ENCODE data around the gene ST7.
A peak's percentile ranks its signal among the peaks of the same experiment; 100 is the strongest.

ST7 gene

GRCh38 chr7:117034851-117035464 is 81.7 kb downstream of the ST7 start:
- no peak for DNase-seq

- no peak for DNase-seq
Measured at GRCh38 chr7:117035465-117035862, 82.2 kb downstream of the ST7 start.

GRCh38 chr7:117036053-117036669 is 82.9 kb downstream of the ST7 start:
- DNase-seq, result no peak

- no peak for DNase-seq
Measured at GRCh38 chr7:117036836-117037235, 83.5 kb downstream of the ST7 start.

- no peak for DNase-seq
Measured at GRCh38 chr7:117038408-117038807, 85.1 kb downstream of the ST7 start.

GRCh38 chr7:117041007-117041406 is 87.7 kb downstream of the ST7 start:
- DNase-seq, result no peak

GRCh38 chr7:117041822-117042221 is 88.5 kb downstream of the ST7 start:
- no peak for DNase-seq

GRCh38 chr7:117043108-117043825 is 90.0 kb downstream of the ST7 start:
- DNase-seq, result no peak

- no peak for DNase-seq
Measured at GRCh38 chr7:117044664-117045063, 91.4 kb downstream of the ST7 start.

GRCh38 chr7:117045927-117046710 is 92.8 kb downstream of the ST7 start:
- no peak for DNase-seq

GRCh38 chr7:117047496-117047895 is 94.2 kb downstream of the ST7 start:
- no peak for DNase-seq

GRCh38 chr7:117048114-117048866 is 95.0 kb downstream of the ST7 start:
- no peak for DNase-seq

- no peak for DNase-seq
Measured at GRCh38 chr7:117048882-117049281, 95.6 kb downstream of the ST7 start.

- DNase-seq, result no peak
Measured at GRCh38 chr7:117051808-117052207, 98.5 kb downstream of the ST7 start.

GRCh38 chr7:117053432-117053831 is 100.1 kb downstream of the ST7 start:
- no peak for DNase-seq

GRCh38 chr7:117061751-117062150 is 108.5 kb downstream of the ST7 start:
- no peak for DNase-seq

GRCh38 chr7:117062300-117062699 is 109.0 kb downstream of the ST7 start:
- DNase-seq, result no peak

GRCh38 chr7:117064688-117065087 is 111.4 kb downstream of the ST7 start:
- no peak for DNase-seq

- no peak for DNase-seq
Measured at GRCh38 chr7:117065571-117066150, 112.4 kb downstream of the ST7 start.

GRCh38 chr7:117066668-117067067 is 113.4 kb downstream of the ST7 start:
- DNase-seq, result no peak

GRCh38 chr7:117067340-117067739 is 114.0 kb downstream of the ST7 start:
- DNase-seq, result no peak

- DNase-seq, result peak; percentile 78
Measured at GRCh38 chr7:117068511-117069145, 115.3 kb downstream of the ST7 start.
